ENCODE results near the gene ZDHHC21. TPM values are rescaled to one million over a fixed set of nuclear protein-coding genes. Genes with fewer than 3 reads are reported as not detected.

The ZDHHC21 gene
- polyA plus RNA-seq (ENCODE audit: insufficient read length in 10 of 10), result 10 to 100 TPM in 9 of 10 donors, 1 to 10 TPM in 1; 9.3 to 17.9 (median 12.5) TPM
- long read RNA-seq, donor 1, result 0 reads
- long read RNA-seq, donor 2, result 0 reads
- long read RNA-seq, donor 3, result 0 reads
- long read RNA-seq, donor 4, result 0 reads
- long read RNA-seq, donor 5, result 0 reads
- long read RNA-seq, donor 6, result 0 reads
- long read RNA-seq, donor 7, full-length matches to known transcripts, result 1 of 1 reads
- long read RNA-seq, donor 7, partial matches to known transcripts, result 0 of 1 reads
- long read RNA-seq, donor 7, other reads (novel, unspliced or antisense), result 0 of 1 reads
- long read RNA-seq, donor 8, result 0 reads
- long read RNA-seq, donor 9, result 0 reads

GRCh38 chr9:14693251-14693861 is at the start of gene ZDHHC21:
Gene ZDHHC21 (minus strand): TSS chr9:14693432. CDS start chr9:14674340, 19,092 bp downstream.
- peak; percentile 43 to 85 (median 71) for DNase-seq

- no peak for DNase-seq
Observed at GRCh38 chr9:14741369-14741768, 48.1 kb upstream of the ZDHHC21 start.

- DNase-seq, result no peak
Observed at GRCh38 chr9:14733133-14733532, 39.9 kb upstream of the ZDHHC21 start.

GRCh38 chr9:14731294-14731981 is 38.2 kb upstream of the ZDHHC21 start:
- no peak for DNase-seq

GRCh38 chr9:14730461-14730898 is 37.2 kb upstream of the ZDHHC21 start:
- DNase-seq, result peak; percentile 83 to 96 (median 91)

GRCh38 chr9:14723301-14723700 is 30.1 kb upstream of the ZDHHC21 start:
- no peak for DNase-seq

- DNase-seq, result no peak
Observed at GRCh38 chr9:14722391-14723035, 29.3 kb upstream of the ZDHHC21 start, which contains the start of gene CER1. Gene CER1 (minus strand): TSS chr9:14722733. CDS start chr9:14722672, 61 bp downstream.

GRCh38 chr9:14719231-14719923 is 26.1 kb upstream of the ZDHHC21 start:
- DNase-seq, result no peak

- DNase-seq, result peak in 1 of 3 donors; percentile 7
Observed at GRCh38 chr9:14715102-14715501, 21.9 kb upstream of the ZDHHC21 start.

- no peak for DNase-seq
Observed at GRCh38 chr9:14713187-14713767, 20.0 kb upstream of the ZDHHC21 start.

GRCh38 chr9:14710804-14711203 is 17.6 kb upstream of the ZDHHC21 start:
- peak in 1 of 3 donors; percentile 57 for DNase-seq

GRCh38 chr9:14706530-14707140 is 13.4 kb upstream of the ZDHHC21 start:
- no peak for DNase-seq

GRCh38 chr9:14705079-14705478 is 11.8 kb upstream of the ZDHHC21 start:
- DNase-seq, result no peak

GRCh38 chr9:14704281-14704680 is 11.0 kb upstream of the ZDHHC21 start:
- no peak for DNase-seq

GRCh38 chr9:14702200-14702720 is 9.0 kb upstream of the ZDHHC21 start:
- DNase-seq, result no peak

- peak; percentile 21 to 80 (median 52) for DNase-seq
Observed at GRCh38 chr9:14692470-14693250, 572 bp downstream of the ZDHHC21 start.

- no peak for DNase-seq
Observed at GRCh38 chr9:14690948-14691730, 2.1 kb downstream of the ZDHHC21 start.

- DNase-seq, result peak in 1 of 3 donors; percentile 74
Observed at GRCh38 chr9:14687042-14687719, 6.1 kb downstream of the ZDHHC21 start.
